Smooth muscle cell (in vitro differentiated cells): ENCODE results near the gene RUSC1. TPM values are rescaled to one million over a fixed set of nuclear protein-coding genes. Genes with fewer than 3 reads are reported as not detected.

Experiments used
- DNase-seq: peaks from one replicate; lab custom pipeline; 2025; ENCODE audit not compliant: unreplicated experiment; lab: John Stamatoyannopoulos, UW
- H2AFZ ChIP-seq: fragments of 200-600 bp; sonication (generic); 2 replicates; pipeline ENCODE4 v1.6.0; 2016; ENCODE audit warnings: antibody characterized with exemption, low read depth, mild to moderate bottlenecking
- H3F3A ChIP-seq: fragments of 200-600 bp; sonication (generic); 2 replicates; pipeline ENCODE4 v1.6.0; 2017; ENCODE audit warnings: antibody characterized with exemption, low read depth
- H3K27ac ChIP-seq: fragments of 200-600 bp; sonication (generic); 2 replicates; pipeline ENCODE4 v1.5.1; 2016; ENCODE audit warnings: low read depth, mild to moderate bottlenecking
- H3K27me3 ChIP-seq: fragments of 200-600 bp; sonication (generic); 2 replicates; pipeline ENCODE4 v1.6.1; 2016; ENCODE audit warnings: low read depth, mild to moderate bottlenecking
- H3K36me3 ChIP-seq: fragments of 200-600 bp; sonication (generic); 2 replicates; pipeline ENCODE4 v1.5.1; 2016; ENCODE audit warnings: low read depth
- H3K4me1 ChIP-seq: fragments of 200-600 bp; sonication (generic); 2 replicates; pipeline ENCODE4 v1.5.1; 2016; ENCODE audit warnings: low read depth
- H3K4me2 ChIP-seq: fragments of 200-600 bp; sonication (generic); 2 replicates; pipeline ENCODE4 v1.6.0; 2016; ENCODE audit warnings: mild to moderate bottlenecking
- H3K4me3 ChIP-seq: fragments of 200-600 bp; sonication (generic); 2 replicates; pipeline ENCODE4 v1.5.1; 2016; ENCODE audit warnings: mild to moderate bottlenecking
- H3K79me2 ChIP-seq: fragments of 200-600 bp; sonication (generic); 2 replicates; pipeline ENCODE4 v1.6.0; 2016; ENCODE audit warnings: low read depth, mild to moderate bottlenecking
- H3K9ac ChIP-seq: fragments of 200-600 bp; sonication (generic); 2 replicates; pipeline ENCODE4 v1.6.0; 2016; ENCODE audit warnings: low read depth
- H3K9me3 ChIP-seq: fragments of 200-600 bp; sonication (generic); replicated peaks from 2 replicates; pipeline ENCODE4 v1.5.1; 2016; ENCODE audit warnings: low read depth
- H4K20me1 ChIP-seq: fragments of 200-600 bp; sonication (generic); 2 replicates; pipeline ENCODE4 v1.6.0; 2016; ENCODE audit warnings: low read depth
- CTCF ChIP-seq: fragments of 200-600 bp; sonication (generic); IDR thresholded peaks from 2 replicates; pipeline ENCODE4 v1.5.1; 2017; ENCODE audit warnings: borderline replicate concordance, mild to moderate bottlenecking, antibody characterized with exemption; ENCODE audit not compliant: insufficient read depth, poor library complexity, severe bottlenecking
- WGBS: methylation state at CpG from one replicate; pipeline ENCODE4 v1.1.7; 2016; ENCODE audit warnings: low lambda C conversion rate; 5-methylcytosine and 5-hydroxymethylcytosine counted together
- polyA plus RNA-seq: library from polyadenylated mRNA; unstranded; fragments of >200 nt; fragmentation: Nextera tagmentation; extraction: Ambion mirVana; gene quantifications from 2 replicates; pipeline ENCODE4 v1.2.1, GENCODE V29; 2016
- total RNA-seq: library from RNA; depleted of rRNA; stranded (reverse); fragments of >200 nt; gene quantifications from 2 replicates; pipeline ENCODE4 v1.2.3, GENCODE V29; 2014

Gene RUSC1
- total and polyA plus RNA-seq, 2 experiments from 2014 or later = 28.7 to 33.2 TPM

DNA sequence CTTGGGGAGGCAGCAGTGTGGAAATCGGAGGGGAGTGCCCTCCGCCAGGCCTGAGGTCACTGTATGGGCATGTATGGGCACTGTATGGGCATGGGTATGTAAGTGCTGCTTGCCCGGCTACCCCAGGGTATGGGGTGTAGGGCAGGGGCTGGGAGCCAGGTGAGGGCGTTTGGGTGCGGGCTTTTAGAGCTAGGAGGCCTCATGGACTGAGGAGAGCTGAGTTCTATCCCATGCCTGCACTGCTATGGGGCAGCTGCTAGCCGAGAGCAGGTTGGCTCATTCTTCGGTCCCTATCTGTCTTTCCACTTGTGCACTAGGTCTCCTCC is 24.8 kb upstream of the RUSC1 start:
- no peak overlapping the region for H2AFZ ChIP-seq
- no peak for TF ChIP-seq CTCF

DNA sequence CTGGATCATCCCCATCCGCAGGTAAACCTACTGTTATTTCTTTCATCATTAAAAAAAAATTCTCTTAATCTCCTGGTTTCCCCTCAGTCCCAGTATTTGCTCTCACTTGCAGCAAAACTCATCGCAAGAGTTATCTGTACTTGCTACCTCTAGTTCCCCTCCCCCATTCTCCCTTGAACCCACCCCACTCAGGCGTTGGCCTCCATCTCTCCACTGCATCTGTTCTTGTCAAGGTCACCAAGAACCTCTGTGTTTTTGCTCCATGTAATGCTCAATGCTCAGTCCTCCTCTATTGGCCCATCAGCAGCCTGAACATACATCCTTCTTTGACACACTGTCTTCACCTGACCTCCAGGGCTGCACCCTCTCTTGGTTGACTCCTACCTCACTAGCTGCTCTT is 24.0 kb upstream of the RUSC1 start:
- Histone ChIP-seq H3K4me3 (no peak overlapping the region), H3K79me2 (no peaks in the 10 kb centered on the region), H3K9ac (no peak overlapping the region), H3F3A (no peaks in the 10 kb centered on the region), H3K36me3 (no peaks in the 10 kb centered on the region), H3K27me3 (peaks cover 48% of the 10 kb centered on the region), H3K9me3 (no peaks in the 10 kb centered on the region), H3K27ac (no peak overlapping the region), H3K4me1 (peaks cover 6% of the 10 kb centered on the region), H4K20me1 (no peaks in the 10 kb centered on the region), H3K4me2 (no peak overlapping the region), H2AFZ (no peak overlapping the region)
- no peak for TF ChIP-seq CTCF
- WGBS = 90% methylated on average over 3 of the region's 3 CpGs
- no peak for DNase-seq

More for the DNA sequence above, 24.8 kb upstream of the RUSC1 start:
- H3K4me2 ChIP-seq = no peak overlapping the region
- H4K20me1 ChIP-seq = no peaks in the 10 kb centered on the region
- no peak for DNase-seq
- H3K36me3 ChIP-seq = no peaks in the 10 kb centered on the region
- H3F3A ChIP-seq = no peaks in the 10 kb centered on the region
- H3K4me3 ChIP-seq = no peak overlapping the region
- H3K9ac ChIP-seq = no peak overlapping the region
- no peaks in the 10 kb centered on the region for H3K79me2 ChIP-seq
- H3K4me1 ChIP-seq = peaks cover 6% of the 10 kb centered on the region
- H3K27me3 ChIP-seq = peaks cover 48% of the 10 kb centered on the region
- H3K27ac ChIP-seq = no peak overlapping the region
- H3K9me3 ChIP-seq = no peaks in the 10 kb centered on the region
- 81% methylated on average over 7 of the region's 7 CpGs for WGBS

- peaks cover 48% of the 10 kb centered on the region for H3K27me3 ChIP-seq
- no peak overlapping the region for H3K9ac ChIP-seq
- no peak overlapping the region for H3K4me2 ChIP-seq
- H3F3A ChIP-seq = no peaks in the 10 kb centered on the region
- no peaks in the 10 kb centered on the region for H4K20me1 ChIP-seq
- WGBS = 83% methylated on average over 7 of the region's 7 CpGs
- no peaks in the 10 kb centered on the region for H3K36me3 ChIP-seq
- H3K79me2 ChIP-seq = no peaks in the 10 kb centered on the region
- DNase-seq = no peak
- H3K9me3 ChIP-seq = no peaks in the 10 kb centered on the region
- H2AFZ ChIP-seq = no peak overlapping the region
- TF ChIP-seq CTCF = no peak
- no peak overlapping the region for H3K4me3 ChIP-seq
- H3K4me1 ChIP-seq = peaks cover 6% of the 10 kb centered on the region
- H3K27ac ChIP-seq = no peak overlapping the region
Measured at GRCh38 chr1:155297384-155297783, 23.3 kb upstream of the RUSC1 start.

DNA sequence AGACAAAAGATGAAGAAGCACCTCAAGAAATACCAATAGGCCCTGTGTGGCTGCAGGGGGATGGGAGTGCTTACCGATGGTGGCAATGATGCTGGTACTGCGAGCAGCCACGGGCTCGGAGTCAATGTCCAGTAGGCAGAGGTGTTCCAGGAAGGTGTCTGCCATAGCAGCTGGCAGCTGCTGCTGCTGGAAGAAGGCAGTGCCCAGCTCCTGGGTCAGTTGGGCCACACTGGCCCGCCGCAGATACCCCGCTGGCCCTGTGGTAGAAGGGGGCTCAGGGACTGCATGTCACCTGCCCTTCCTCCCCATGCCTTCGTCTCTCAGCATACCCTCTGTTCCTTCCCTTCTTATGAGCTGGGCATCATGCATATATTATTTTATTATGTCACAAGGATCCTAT is 20.7 kb upstream of the RUSC1 start:
- H3K36me3 ChIP-seq = no peaks in the 10 kb centered on the region
- H3K4me1 ChIP-seq = peaks cover 4% of the 10 kb centered on the region
- no peaks in the 10 kb centered on the region for H3F3A ChIP-seq
- peaks cover 24% of the 10 kb centered on the region for H3K27me3 ChIP-seq
- no peaks in the 10 kb centered on the region for H3K9me3 ChIP-seq
- 96% methylated on average over 8 of the region's 8 CpGs for WGBS
- no peak overlapping the region for H3K27ac ChIP-seq
- DNase-seq = no peak
- H3K79me2 ChIP-seq = no peaks in the 10 kb centered on the region
- no peaks in the 10 kb centered on the region for H4K20me1 ChIP-seq
- no peak overlapping the region for H2AFZ ChIP-seq
- H3K4me3 ChIP-seq = no peak overlapping the region
- TF ChIP-seq CTCF = no peak
- H3K4me2 ChIP-seq = no peak overlapping the region
- H3K9ac ChIP-seq = no peak overlapping the region
